ENCODE data around the gene MPG.

The MPG gene

DNA sequence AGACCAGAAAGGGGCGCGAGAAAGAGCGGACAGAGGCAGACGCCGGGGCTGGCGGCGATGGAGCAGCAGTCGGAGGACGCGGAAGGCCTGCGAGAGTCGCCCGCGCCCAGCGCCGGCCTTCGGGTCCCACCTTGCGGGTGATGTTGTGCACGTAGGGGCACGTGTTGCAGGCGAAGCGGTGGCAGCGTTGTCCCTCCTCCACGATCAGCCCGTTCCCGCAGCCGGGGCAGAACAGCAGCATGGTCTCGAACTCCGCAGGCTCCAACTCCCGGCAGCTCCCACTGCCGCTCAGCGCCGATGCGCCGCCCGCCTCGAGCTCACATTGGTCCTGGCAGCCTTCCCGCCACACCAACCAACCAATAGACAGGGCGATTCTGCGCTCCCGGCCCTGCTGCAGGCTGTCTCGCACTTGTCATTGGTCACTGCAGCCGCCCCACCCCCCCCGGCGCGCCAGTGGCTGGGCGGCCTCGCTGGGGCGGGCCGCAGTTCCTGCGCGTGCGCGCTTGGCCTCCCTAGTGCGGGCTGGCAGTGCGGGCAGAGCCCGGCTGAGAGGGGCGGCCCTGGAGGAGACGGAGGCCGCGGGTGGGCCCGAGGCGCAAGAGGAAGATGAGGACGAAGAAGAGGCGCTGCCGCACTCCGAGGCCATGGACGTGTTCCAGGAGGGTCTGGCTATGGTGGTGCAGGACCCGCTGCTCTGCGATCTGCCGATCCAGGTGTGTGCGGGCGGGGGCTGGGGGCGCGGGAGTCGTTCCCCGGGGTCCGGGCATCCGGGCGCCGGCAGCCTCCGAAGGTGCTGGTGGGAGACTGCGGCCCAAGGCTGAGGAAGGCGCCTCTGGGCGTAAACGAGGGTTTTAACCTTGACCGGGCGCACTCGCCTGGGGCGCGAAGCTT is 24.4 kb upstream of the MPG start, which contains the start of the genes POLR3K and SNRNP25:
TSS of gene POLR3K (minus strand) at position 263 of the 891 bp plus-strand sequence. CDS start at position 241, 22 bp downstream.
TSS of gene SNRNP25 (plus strand) at position 483 of the 891 bp plus-strand sequence. CDS start at position 672, 189 bp downstream.
- DNase-seq, result peak; percentile 98

DNA sequence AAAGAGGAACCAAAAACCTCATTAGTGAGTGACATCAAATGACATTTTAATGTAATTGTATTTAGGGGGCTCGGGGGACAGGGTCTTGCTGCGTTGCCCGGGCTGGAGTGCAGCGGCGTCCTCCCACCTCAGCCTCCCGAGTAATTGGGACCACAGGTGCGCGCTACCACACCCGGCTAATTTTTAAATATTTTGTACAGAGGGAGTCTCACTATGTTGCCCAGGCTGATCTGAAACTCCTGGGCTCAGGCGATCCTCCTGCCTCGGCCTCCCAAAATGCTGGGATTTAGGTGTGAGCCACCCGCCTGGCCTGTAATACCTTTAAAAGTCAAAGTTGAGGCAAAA is 23.8 kb upstream of the MPG start:
- no peak for DNase-seq

DNA sequence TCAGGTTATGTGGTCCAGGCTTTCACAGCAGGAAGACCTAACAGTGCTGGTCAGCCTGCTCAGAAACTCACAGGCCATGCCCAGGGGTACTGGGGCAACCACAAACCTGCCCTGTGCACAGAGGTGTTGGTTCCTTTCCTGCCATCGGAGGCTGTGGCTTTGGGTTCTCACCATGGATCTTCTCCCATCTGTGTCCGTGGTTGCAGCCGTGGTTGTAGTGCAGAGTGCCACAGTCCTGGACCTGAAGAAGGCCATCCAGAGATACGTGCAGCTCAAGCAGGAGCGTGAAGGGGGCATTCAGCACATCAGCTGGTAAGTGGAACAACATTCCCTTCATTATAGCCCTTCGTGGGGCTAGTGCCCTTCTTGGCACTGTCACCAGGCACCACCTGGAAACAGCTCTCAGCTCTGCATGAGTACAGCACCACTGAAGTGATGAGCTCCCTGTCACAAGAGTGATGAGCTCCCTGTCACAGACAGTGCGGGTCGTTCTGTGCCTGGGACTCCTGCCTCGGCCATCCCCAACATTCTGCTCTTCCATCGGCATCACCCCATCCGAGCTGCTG is 22.4 kb upstream of the MPG start:
- DNase-seq, result no peak

DNA sequence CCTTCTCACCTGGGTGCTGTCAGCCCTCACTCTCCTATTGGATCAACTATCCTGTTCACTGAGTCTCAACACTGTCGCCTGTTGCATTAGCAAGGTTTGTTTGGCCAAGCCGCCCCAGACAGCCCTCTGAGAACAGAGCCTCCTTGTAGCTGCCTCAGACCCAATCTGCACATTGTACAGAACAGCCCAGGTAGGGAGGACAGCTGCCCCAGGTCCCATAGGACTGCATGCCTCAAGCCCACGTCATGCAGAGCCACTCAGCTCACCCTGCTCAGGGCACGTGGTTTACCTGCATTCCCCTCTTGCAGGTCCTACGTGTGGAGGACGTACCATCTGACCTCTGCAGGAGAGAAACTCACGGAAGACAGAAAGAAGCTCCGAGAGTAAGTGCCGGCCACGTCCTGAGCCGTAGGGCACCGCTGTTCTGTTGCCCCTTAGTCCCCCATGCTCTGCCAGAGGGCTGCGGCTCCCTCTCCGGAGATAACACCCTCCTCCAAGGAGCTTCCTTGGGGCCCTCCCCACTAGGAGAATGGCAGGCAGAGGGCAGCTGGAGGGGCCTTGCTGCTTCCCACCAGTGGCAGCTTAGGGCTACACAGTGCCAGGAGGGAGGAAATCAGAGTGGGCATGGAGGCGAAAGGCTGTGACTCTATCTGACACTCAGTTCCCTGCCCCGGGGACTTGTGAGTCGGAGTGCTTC is 21.6 kb upstream of the MPG start:
- no peak for DNase-seq

DNA sequence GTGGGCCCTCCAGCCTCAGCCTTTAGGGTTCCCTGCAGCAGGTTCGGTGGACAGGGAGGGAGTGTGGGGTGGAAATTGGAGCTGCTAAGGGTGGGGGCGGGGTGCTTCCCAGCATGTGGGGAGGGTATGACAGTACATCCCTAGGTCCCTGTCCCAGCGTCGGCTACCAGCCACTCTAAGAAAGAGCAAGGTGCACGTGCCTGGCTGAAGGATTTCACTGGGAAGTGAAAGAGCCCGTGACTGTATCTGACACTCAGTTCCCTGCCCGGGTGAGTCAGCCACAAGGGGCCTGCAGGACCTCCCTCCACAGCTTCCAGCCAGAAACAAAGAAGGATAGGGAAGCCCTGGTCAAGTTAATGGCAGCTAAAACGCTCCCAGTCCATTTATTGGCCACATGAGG is 20.3 kb upstream of the MPG start:
- no peak for DNase-seq

DNA sequence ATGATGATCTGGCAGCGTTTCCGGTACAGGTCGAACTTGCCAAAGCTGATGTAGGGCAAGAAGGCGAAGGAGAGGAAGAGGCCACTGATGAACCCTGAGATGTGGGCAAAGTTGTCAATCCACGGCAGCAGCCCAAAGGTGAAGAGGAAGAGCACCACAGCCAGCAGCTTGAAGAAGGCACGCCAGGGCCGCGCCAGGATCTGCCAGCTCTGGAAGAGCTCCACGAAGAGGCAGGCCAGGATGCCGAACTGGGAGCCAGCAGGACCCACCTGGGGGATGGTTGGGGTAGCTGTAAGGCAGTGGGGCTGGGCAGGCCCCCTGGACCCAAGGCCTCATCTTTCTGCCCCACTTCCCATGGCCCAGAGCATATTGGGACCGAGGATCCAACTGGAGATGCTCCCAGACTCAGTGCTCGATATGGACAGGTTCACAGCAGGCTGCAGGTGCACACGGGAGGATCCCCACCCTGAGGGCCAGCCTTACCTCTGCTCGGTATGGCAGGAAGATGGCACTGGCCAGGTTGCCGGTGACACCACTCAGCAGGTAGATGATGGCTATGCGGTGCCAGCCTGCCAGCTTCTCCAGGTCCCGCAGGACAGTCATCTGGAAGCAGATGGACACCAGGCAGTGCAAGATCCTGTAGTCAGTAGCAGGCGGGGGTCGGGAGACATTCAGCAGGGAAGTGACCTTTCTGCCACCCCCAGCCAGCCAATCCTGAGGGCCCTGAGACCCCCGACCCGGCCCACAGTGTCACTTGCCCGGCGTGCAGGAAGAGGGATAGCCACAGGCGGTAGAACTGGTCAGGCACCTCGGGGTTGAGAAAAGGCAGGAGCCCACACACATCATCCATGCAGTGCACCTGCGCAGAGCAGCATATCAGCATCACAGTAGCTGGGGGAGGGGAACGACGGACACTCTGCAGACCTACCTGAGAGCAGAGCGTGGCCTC is 19.3 kb upstream of the MPG start:
- no peak for DNase-seq

DNA sequence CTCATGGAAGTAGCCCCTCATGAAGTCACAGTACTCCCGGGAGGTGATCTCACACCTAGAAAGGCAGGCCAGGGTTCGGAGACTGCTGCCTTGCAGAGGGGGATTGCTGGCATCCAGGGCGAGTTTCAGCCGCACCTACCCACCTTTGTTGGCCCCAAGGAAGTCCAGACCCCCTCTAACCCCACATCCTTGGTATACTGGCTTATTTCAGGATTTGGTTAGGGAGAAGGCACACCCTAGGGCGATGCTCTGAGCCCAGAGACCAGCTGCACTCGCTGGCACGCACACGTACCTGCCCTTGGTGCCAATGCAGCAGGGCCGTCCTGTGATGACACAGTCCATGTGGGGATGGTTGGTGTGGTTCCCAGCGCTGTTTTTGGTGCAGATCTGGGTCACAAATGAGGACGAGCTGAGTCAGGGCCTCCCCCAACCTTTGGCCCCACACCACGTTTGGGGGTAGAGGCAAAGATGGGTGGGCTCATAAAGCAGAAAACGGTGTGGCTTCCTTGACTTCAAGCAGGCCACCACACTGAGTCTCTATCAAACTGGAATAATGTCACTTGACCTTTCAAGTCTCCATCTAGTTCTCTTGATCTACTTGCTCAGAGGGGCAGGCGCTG is 18.5 kb upstream of the MPG start:
- DNase-seq, result no peak

DNA sequence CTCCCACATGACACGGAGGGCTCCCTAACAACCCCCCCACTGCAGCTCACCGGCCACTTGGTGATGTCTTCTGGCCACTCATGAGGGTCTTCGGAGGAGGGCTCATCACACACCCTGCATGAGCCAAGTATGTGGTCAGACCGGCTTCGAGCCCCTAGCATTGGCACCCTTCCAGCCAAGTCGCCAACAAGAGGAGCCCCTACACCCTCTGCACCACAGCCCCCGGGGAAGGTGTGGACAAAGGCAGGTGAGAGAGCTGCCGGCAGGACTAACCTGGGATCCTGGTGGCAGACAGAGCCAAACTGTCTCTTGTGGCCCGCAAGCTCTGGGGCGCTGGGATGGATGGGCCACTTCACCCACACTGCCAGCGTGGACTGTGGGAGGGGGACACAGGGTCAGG is 17.9 kb upstream of the MPG start:
- no peak for DNase-seq

DNA sequence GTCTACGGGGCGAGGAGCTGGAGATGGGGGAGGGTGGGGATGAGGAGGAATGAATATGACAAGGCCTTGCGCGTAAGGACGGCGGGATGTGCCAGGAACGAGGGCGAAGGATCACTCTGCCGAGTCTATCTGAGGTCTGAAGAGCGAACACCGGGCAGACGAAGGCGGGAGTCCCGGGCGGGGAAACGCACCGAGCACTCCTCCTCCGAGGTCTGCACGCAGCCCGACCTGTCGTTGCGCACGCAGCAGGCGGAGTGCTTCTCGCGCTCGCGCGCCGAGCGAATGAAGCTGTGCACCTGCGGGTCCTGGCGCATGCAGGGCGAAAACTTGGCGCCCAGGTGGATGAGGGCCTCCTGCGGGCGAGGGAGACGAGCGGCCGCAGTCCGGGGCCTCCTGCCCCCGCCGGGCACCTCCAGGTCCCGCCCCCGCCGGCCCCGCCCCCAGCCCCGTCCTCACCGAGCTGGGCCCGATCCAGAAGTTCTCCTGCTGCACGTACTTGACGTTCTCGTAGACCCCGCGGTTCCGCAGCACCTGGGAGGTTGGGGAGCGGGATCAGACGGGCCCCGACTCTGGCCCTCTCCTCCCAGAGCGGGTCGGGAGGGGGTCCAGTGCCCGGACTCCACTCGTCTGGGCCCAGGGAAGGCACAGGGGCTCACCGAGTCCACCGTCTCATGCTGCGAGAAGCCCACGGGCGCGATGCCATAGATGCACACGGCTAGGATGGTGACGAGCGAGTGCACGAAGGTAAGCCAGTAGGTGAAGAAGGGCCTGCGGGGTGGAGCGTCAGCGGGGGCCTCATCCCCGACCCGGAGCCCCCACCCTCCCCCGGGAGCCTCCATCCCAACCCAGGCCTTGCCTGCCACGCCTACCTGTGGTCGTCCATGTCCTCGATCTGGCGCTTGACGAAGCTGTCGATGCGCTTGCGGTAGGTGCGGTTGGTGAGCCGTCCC is 16.8 kb upstream of the MPG start:
- DNase-seq, result no peak

DNA sequence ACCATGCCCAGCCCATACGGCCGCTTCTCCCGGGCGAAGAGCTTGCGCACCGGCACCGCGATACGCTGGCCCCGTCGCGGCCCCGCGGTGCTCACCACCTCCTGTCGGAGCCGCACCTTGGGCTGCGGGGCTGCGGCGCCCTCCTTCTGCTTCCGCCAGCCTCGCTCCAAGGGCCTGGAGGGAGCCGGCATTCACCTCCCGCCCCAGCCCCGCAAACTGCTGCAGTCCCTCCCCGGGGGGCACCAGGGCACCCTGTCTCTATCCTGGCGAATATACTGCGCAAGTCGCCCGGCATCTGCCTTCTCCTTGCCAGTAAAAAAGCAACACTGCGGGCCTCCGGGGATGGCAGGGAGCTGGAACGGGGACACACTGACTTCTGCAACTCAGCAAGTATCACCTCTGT is 16.1 kb upstream of the MPG start:
- no peak for DNase-seq

DNA sequence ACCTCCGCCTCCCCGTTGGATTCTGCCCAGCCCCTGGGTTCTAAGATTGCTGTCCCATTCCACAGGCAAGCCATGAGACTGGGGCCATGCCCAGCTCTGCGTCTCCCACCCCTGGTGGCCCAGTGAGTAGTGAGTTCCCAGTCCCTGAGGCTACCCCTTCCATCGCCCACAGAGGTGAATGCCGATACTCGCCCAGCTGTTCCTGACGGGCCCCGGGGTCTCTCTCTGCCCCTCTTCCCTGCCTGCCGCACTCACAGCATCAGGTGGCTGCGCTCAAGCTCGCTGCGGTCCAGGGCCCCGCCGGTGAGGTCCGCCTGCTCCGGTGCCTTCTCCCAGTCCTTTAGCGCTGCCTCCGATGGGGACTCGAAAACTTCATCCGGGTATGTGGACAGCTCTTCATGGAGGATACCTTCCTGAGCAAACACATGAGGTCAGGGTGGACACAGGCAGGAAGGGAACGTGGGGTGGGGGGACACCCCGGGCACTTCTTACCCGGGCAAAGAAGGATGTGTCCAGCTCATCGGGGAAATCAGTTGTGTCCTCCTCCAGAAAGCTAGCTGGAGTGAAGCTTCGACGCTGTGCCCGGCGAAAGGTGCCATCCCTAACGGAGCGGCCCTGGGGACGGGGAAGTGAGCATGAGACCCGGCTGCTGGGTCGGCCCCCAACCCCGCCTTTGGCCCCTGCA is 15.6 kb upstream of the MPG start:
- no peak for DNase-seq

DNA sequence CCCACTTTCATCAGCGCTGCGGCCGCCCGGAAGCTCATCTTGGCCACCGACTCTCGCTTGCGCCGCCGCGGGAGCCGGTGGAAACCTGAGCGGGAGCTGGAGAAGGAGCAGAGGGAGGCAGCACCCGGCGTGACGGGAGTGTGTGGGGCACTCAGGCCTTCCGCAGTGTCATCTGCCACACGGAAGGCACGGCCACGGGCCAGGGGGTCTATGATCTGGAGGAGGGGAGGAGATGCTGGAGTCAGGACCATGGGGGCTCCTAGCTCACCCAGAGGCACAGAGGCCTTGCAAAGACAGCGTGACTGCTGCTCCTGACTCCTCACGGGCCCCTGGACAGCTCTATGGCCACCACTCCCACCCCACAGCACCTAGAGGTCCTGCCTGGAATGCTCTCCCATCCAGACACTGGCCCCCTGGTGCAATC is 15.0 kb upstream of the MPG start:
- DNase-seq, result no peak

DNA sequence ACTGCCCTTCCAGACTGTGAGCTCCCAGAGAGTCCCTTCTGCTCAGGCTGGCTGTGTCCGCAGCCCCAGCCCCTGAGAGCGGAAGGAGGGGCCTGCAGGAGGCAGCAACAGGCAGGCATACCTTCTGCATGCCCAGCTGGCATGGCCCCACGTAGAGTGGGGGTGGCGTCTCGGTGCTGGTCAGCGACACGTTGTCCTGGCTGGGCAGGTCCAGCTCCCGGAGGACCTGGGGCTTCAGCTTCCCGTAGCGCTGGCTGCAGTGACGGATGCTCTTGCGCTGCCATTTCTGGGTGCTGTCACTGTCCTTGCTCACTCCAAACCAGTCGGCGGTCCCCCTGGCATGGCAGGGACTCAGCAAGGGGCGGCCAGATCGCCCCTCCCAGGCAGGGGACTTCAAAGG is 14.6 kb upstream of the MPG start:
- no peak for DNase-seq

DNA sequence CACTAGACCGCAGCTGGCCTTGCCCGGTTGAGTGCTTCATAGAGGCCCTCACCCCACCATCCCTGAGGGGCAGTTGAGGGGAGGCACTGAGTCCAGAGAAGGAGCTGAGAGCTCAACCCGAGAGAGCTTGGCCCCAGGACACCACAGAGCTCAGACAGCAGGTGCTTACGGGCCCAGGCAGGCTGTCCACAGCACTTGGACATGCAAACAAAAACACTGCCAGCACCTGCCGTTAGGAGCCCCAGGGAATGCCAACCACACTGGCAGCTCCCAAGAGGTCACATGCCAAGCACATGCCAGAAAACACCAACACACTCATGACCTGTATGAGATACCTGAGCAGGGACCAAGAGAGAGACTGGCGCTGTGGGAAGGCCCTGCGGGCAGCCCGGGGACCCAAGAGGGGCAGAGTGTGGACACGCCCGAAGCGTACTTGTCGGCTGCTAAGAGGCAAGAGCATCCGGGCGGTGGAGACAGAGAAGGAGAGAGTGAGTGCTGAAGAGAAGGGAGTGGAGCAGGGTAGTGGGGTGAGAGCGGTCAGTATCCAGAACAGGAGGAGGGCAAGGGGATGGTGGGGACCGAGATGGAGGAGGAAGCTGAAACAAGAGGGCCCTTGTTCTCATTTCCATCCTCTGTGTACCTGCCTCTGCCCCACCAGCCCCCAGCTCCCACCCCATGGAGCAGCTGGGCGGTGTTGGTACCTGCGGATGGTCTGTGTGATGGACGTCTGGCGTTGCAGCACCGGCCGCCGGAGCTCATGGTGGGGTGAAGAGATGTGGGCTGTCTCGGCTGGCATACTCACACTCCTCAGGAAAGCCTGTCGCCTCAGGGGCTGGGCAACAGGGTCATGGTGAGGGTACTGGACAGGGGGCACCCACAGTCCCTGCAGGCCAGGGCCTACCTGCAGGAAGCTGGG is 13.8 kb upstream of the MPG start:
- no peak for DNase-seq

DNA sequence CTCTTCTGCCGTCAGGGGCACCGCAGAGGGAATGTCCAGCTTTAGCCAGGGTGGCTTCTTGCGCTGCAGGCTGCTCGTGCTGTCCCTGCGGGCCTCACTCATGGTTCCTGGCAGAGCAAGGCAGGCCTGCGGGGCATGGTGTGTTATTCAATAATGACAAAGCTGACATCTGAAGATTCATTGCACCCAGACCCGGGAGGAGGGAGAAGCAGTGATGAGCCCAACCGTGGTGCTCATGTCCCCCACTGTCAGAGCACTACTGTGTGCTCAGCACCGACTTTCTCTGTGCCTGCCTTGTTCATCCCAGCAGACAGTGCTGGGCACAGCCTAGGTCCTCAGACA is 13.1 kb upstream of the MPG start:
- no peak for DNase-seq

DNA sequence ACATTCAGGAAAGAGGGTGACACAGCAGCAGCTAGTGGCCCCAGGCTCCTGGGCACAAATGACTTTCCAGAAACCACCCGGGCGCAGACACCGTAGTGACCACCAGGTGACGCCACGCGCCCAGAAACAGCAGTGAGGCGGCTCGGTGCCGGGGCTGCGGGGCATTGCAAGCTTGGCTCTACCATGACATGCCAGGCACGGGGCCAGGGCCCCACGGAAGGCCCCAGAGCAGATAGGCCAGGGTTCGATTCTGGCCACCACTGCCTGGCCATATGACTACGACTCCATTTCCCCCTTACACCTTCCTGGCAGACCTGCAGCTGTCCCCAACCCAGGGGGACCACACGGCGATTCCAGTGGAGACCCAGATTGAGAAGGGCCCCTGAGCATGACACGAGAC is 12.3 kb upstream of the MPG start:
- DNase-seq, result peak; percentile 93

DNA sequence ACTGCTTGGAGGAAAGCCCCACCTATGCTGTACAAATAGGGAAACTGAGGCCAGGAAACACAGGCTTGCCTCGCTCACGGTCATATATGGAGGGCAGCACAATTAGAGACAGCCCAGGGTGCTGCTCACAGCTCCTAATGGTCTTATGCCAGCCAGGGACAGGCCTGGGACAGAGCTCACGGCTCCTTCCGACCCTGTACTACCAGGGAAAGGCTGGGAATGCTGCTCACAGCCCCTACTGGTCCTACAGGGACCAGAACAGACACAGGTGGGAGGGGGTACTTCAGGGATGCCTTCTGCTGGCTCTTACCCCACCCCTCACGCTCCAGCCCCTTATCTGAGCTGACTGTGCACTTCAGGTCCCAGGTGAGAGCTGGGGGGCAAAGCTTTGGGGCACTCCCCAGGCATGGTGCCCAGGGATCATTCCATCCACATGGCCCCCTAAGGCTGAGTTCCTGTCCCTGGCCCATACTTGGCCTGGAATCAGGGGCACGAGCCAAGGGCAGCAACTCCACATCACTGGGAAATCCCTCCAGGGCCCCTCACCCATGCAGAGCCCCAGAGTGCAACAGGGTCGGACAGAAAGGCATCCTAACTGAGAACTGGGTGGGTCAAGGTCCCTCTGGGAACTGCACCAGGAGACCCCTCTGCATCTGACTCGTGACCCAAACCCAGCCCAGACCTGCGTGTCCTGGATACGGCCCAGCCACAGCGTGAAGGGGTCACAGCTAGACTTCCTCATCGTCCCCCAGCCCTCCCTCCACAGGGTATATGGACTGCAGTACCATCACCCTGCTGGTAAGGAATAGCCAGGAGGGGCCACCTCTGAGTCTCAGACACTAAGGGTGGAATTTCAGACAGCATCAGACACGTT is 11.5 kb upstream of the MPG start:
- DNase-seq, result no peak

DNA sequence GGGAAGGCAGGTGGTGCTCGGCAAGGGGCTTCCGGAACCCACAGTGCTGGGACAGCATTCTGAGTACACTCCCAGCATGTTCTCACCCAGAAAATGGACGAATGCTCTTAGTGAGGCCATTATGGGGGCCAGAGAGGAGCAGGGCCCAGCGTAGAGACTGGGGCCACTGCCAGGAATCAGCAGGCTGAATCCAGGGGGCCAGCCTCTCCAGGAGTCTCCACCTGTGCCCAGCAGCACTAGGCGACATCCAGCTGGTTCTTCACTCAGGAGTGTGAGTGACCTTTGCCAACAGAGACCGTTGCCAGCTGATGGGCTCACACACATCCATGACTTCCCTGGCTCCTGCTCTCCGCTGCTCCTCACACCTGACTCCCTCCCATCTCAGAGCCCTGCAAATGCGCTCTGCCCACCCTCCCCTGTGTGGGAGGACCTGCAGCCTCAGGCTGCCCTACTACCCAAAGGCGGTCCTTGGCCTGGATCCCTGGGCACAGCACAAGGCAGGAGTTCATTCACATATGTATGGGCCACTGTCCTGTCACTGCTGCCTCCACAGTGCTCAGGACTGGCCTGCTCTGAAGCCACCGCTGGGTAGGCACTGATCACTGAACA is 10.7 kb upstream of the MPG start:
- DNase-seq, result no peak

All from stimulated activated CD8-positive, alpha-beta memory T cell treated with anti-CD3 and anti-CD28 coated beads, Interleukin-4, amount 100 ng/mL, for 48 hours (primary cell).